ENCODE results near the gene MRPL38. TPM values are rescaled to one million over a fixed set of nuclear protein-coding genes. Genes with fewer than 3 reads are reported as not detected.

Gene MRPL38
- total RNA-seq = 100 to 1,000 TPM in 1 of 5 donors, 10 to 100 TPM in 3, 1 to 10 TPM in 1; 9.3 to 244 (median 29.9) TPM
- polyA plus RNA-seq = 10 to 100 TPM; 54.2 to 89.2 (median 73.9) TPM
- long read RNA-seq, donor 1, transcript MRPL38-201 (9 exons, 1,888 nt) = major isoform, 7 of 8 reads
- long read RNA-seq, donor 1, partial matches to known transcripts = 0 of 8 reads
- long read RNA-seq, donor 1, other reads (novel, unspliced or antisense) = 0 of 8 reads
- long read RNA-seq, donor 2, transcript MRPL38-201 (9 exons, 1,888 nt) = major isoform, 15 of 18 reads
- long read RNA-seq, donor 2, partial matches to known transcripts = 0 of 18 reads
- long read RNA-seq, donor 2, other reads (novel, unspliced or antisense) = 0 of 18 reads
- long read RNA-seq, donor 3, transcript MRPL38-201 (9 exons, 1,888 nt) = major isoform, 8 of 9 reads
- long read RNA-seq, donor 3, partial matches to known transcripts = 0 of 9 reads
- long read RNA-seq, donor 3, other reads (novel, unspliced or antisense) = 0 of 9 reads
- long read RNA-seq, donor 4 = 0 reads
- long read RNA-seq, donor 5, transcript MRPL38-201 (9 exons, 1,888 nt) = major isoform, 15 of 18 reads
- long read RNA-seq, donor 5, partial matches to known transcripts = 0 of 18 reads
- long read RNA-seq, donor 5, other reads (novel, unspliced or antisense) = 0 of 18 reads
- long read RNA-seq, donor 6, transcript MRPL38-201 (9 exons, 1,888 nt) = major isoform, 29 of 40 reads
- long read RNA-seq, donor 6, partial matches to known transcripts = 0 of 40 reads
- long read RNA-seq, donor 6, other reads (novel, unspliced or antisense) = 0 of 40 reads
- long read RNA-seq, donor 7, transcript MRPL38-201 (9 exons, 1,888 nt) = major isoform, 18 of 22 reads
- long read RNA-seq, donor 7, partial matches to known transcripts = 0 of 22 reads
- long read RNA-seq, donor 7, other reads (novel, unspliced or antisense) = 0 of 22 reads
- long read RNA-seq, donor 8, transcript MRPL38-201 (9 exons, 1,888 nt) = major isoform, 13 of 16 reads
- long read RNA-seq, donor 8, partial matches to known transcripts = 0 of 16 reads
- long read RNA-seq, donor 8, other reads (novel, unspliced or antisense) = 0 of 16 reads
- long read RNA-seq, donor 9, transcript MRPL38-201 (9 exons, 1,888 nt) = major isoform, 16 of 18 reads
- long read RNA-seq, donor 9, partial matches to known transcripts = 0 of 18 reads
- long read RNA-seq, donor 9, other reads (novel, unspliced or antisense) = 0 of 18 reads
- long read RNA-seq, donor 10, transcript MRPL38-201 (9 exons, 1,888 nt) = major isoform, 6 of 8 reads
- long read RNA-seq, donor 10, partial matches to known transcripts = 0 of 8 reads
- long read RNA-seq, donor 10, other reads (novel, unspliced or antisense) = 0 of 8 reads

DNA sequence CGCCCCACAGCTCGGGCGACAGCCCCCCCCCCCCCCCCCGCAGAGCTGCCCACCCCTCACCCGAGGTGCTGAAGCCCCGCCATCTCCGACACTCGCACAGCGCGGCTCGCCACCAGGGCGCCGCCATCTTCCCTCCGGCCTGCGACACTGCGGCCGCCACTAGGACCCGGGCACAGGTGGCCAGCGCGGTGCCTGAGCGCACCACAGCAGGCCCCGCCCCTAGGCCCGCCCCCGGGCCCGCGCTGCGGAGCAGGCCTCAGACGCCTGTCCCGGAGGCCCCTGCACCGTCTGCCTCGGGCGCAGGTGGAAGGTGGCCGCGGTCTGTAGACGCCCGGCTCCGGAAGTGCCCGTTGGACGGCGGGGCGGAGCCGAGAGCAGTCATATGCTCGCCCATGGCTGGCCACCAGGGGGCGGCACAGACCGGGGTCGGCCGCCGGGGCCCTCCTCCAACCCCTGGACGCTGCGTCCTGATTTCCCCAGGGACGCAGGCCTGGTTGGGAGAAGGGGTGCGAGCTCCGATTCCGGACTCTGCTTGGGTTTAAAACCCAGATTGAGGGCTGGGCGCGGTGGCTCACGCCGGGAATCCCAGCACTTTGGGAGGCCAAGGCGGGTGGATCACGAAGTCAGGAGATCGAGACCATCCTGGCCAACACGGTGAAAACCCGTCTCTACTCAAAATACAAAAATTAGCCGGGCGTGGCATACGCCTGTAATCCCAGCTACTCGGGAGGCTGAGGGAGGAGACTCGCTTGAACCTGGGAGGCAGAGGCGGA lies at the start of gene MRPL38:
TSS of gene MRPL38 (minus strand) at position 136 of the 773 bp plus-strand sequence. CDS start at position 127, 9 bp downstream.
- TF ChIP-seq EP300 (IDR thresholded peaks at IDR 0.05) (no peak), POLR2AphosphoS5 (IDR thresholded peaks at IDR 0.05) (peak; percentile 83 to 92 (median 83)), POLR2A (IDR thresholded peaks at IDR 0.05) (peak in 1 of 4 donors; percentile 12)
- TF ChIP-seq, protein P1, sequence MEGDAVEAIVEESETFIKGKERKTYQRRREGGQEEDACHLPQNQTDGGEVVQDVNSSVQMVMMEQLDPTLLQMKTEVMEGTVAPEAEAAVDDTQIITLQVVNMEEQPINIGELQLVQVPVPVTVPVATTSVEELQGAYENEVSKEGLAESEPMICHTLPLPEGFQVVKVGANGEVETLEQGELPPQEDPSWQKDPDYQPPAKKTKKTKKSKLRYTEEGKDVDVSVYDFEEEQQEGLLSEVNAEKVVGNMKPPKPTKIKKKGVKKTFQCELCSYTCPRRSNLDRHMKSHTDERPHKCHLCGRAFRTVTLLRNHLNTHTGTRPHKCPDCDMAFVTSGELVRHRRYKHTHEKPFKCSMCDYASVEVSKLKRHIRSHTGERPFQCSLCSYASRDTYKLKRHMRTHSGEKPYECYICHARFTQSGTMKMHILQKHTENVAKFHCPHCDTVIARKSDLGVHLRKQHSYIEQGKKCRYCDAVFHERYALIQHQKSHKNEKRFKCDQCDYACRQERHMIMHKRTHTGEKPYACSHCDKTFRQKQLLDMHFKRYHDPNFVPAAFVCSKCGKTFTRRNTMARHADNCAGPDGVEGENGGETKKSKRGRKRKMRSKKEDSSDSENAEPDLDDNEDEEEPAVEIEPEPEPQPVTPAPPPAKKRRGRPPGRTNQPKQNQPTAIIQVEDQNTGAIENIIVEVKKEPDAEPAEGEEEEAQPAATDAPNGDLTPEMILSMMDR (IDR thresholded peaks at IDR 0.05) = peak in 6 of 7 experiments; percentile 90 to 100 (median 99)
- H3K36me3 ChIP-seq = peaks cover 30 to 34% (median 34%) of the 10 kb centered on the region in 4 donors
- intact Hi-C loops (cut with DNase I; ENCODE audit: low total_unique reads) = loop anchor here (5.0 kb wide), 1 partner anchor 97 kb away; the partner anchor contains the start of gene CDK3
- H3K27me3 ChIP-seq = no peaks in the 10 kb centered on the region
- DNase-seq = peak; percentile 97 to 98
- 1 to 6% (median 2%) methylated on average over 18 to 68 of the region's 69 CpGs for WGBS, 5 donors
- H3K4me1 ChIP-seq = peaks cover 15 to 33% (median 24%) of the 10 kb centered on the region in 4 donors
- peak within 1 kb of the TSS; percentile 87 to 95 (median 92) for H3K27ac ChIP-seq
- H3K9me3 ChIP-seq = no peaks in the 10 kb centered on the region
- peak within 1 kb of the TSS; percentile 85 to 91 (median 89) for H3K4me3 ChIP-seq

DNA sequence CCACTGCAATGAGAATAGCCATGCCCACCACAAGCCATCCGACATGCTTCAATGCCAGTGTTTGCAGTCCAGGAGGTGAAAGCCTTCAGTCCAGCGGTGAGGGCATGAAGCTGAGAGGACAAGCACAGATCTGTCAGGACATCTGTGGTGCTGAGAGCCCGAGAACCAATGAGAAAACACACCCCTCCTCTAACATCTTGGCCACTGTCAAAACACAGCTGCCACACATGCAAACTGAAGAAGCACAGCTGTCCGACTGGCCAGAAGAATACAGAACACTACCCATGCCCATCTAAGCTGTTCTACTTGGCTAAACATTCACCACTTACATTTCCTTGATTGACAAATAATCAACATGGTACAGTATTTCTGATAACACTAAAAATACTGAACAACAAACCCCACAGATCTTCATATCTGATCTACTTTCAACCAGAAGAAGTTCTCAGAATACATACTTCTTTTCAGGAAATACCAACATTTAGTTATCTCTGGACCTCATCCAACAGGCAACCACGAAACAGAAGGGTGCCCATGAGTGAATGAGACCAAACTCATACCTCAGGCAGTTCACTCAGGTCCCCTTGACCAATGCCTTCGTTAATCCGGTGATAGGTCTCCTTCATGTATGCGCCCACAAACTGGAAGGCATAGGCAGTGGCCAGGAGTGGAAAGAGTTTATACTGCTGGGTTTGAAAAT lies 46.3 kb upstream of the MRPL38 start:
- Histone ChIP-seq H3K4me3 (no peak overlapping the region), H3K27me3 (no peaks in the 10 kb centered on the region), H3K9me3 (no peaks in the 10 kb centered on the region), H3K36me3 (peaks cover 96 to 100% (median 100%) of the 10 kb centered on the region in 4 donors), H3K4me1 (no peaks in the 10 kb centered on the region), H3K27ac (no peak overlapping the region)
- intact Hi-C loops (cut with DNase I; ENCODE audit: low total_unique reads) = no loop called here
- TF ChIP-seq, protein P1 (IDR thresholded peaks at IDR 0.05) = no peak
- TF ChIP-seq POLR2A (IDR thresholded peaks at IDR 0.05) = no peak
- DNase-seq = no peak
- WGBS, 5 donors = 60 to 81% (median 64%) methylated on average over 8 of the region's 8 CpGs

DNA sequence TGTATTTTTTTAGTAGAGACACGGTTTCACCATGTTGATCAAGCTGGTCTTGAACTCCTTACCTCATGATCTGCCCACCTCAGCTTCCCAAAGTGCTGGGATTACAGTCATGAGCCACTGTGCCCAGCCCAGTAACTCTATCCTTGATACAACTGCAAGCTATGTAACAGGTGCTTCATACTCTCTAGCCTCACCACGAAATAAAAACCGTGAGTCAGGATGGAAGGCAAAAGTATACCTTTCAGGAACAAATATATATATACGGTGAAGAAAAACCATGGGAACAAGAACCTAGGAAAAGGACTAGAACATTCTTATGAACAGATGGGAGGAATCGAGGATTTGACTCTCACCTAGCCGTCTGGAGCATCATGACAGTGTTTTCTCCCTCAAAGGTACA lies 45.7 kb upstream of the MRPL38 start:
- no peak for TF ChIP-seq EP300 (IDR thresholded peaks at IDR 0.05)
- no peak for TF ChIP-seq POLR2A (IDR thresholded peaks at IDR 0.05)
- TF ChIP-seq, protein P1 (IDR thresholded peaks at IDR 0.05) = no peak
- DNase-seq = no peak
- intact Hi-C loops (cut with DNase I; ENCODE audit: low total_unique reads) = no loop called here
- Histone ChIP-seq H3K4me3 (no peak overlapping the region), H3K27me3 (no peaks in the 10 kb centered on the region), H3K36me3 (peaks cover 94 to 100% (median 100%) of the 10 kb centered on the region in 4 donors), H3K27ac (no peak overlapping the region), H3K4me1 (no peaks in the 10 kb centered on the region), H3K9me3 (no peaks in the 10 kb centered on the region)
- WGBS, 5 donors = 89 to 96% (median 91%) methylated on average over 6 of the region's 6 CpGs
